HEK293T (cell line): ENCODE measurements around the gene KIF5A.

Source experiments
- ARNT ChIP-seq: fragments of 450-650 bp; IDR thresholded peaks from 2 replicates; pipeline ENCODE4 v1.6.1; 2017; ENCODE audit warnings: mild to moderate bottlenecking
- BHLHE40 ChIP-seq: fragments of 450-650 bp; IDR thresholded peaks from 2 replicates; pipeline ENCODE4 v1.6.1; 2016; ENCODE audit warnings: mild to moderate bottlenecking, moderate library complexity, borderline replicate concordance

- TF ChIP-seq BHLHE40, result no peak
- TF ChIP-seq ARNT, result no peak
These were observed 33.8 kb upstream of the KIF5A start for GRCh38 chr12:57515934-57516541.
